ENCODE results near the gene PAPPA2.
"Not testable (repeated sequence)": the region's sequence is repeated elsewhere in the genome, so short reads cannot be mapped to it uniquely, and the experiment has no call there.

The PAPPA2 gene, protein sequence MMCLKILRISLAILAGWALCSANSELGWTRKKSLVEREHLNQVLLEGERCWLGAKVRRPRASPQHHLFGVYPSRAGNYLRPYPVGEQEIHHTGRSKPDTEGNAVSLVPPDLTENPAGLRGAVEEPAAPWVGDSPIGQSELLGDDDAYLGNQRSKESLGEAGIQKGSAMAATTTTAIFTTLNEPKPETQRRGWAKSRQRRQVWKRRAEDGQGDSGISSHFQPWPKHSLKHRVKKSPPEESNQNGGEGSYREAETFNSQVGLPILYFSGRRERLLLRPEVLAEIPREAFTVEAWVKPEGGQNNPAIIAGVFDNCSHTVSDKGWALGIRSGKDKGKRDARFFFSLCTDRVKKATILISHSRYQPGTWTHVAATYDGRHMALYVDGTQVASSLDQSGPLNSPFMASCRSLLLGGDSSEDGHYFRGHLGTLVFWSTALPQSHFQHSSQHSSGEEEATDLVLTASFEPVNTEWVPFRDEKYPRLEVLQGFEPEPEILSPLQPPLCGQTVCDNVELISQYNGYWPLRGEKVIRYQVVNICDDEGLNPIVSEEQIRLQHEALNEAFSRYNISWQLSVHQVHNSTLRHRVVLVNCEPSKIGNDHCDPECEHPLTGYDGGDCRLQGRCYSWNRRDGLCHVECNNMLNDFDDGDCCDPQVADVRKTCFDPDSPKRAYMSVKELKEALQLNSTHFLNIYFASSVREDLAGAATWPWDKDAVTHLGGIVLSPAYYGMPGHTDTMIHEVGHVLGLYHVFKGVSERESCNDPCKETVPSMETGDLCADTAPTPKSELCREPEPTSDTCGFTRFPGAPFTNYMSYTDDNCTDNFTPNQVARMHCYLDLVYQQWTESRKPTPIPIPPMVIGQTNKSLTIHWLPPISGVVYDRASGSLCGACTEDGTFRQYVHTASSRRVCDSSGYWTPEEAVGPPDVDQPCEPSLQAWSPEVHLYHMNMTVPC (N-terminal part only)

DNA sequence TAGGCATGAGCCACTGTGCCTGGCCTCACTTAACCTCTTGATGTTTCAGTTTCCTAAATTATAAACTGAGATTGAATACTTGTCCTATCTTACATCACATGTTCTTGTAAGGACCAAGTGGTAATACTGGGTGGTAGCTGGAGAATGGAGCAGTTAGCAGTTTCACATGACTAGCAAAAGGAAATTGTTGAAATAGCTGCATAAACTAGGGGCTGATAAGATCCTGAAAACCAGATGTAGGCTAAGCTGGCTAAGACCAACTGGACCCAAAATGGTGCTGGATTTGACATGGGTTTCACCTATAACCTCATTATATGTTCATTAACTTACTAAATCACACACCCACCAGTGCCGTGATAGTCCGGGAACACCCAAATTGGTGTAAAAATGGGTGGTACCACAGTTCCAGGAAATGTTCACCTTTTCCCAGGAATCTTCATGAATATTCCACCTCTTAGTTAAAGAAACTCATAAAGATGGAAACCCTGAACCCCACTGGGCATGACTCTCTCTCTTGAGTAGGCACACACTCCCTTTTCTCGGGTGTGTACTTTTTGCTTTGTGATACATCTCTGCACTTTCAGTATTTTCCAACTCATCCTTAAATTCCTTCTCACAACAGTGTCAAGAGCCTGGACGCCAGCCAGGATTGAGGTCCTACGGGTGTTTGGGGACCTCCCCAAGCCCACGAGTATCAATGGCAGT is at the start of gene PAPPA2:
Gene PAPPA2, plus strand, starts transcription at position 502 of the 705 bp plus-strand sequence. CDS start 93,148 bp downstream, outside the sequence.
- no peak for DNase-seq

DNA sequence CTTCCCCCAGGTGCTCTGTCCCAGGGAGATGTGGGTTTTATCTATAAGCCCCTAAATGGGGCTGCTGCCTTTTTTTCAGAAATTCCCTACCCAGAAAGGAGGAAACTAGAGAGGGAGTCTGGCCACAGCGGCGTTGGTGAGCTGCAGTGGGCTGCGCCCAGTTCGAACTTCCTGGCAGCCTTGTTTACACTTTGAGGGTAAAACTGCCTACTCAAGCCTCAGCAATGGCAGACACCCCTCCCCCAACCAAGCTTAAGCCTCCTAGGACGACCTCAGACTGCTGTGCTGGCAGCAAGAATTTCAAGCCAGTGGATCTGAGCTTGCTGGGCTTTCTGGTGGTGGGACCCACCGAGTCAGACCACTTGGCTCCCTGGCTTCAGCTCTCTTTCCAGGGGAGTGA is 46.2 kb upstream of the PAPPA2 start:
- DNase-seq: no peak

DNA sequence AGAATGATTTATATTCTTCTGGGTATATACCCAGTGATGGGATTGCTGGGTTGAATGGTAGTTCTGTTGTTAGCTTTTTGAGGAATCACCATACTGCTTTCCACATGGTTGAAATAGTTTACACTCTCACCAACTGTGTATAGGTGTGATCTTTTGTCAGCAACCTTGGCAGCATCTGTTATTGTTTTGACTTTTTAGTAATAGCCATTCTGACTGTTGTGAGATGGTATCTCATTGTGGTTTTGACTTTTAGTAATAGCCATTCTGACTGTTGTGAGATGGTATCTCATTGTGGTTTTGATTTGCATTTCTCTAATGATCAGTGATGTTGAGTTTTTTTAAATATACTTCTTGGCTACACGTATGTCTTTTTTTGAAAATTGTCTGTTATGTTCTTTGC is 43.4 kb upstream of the PAPPA2 start:
- not testable (repeated sequence) for DNase-seq

DNA sequence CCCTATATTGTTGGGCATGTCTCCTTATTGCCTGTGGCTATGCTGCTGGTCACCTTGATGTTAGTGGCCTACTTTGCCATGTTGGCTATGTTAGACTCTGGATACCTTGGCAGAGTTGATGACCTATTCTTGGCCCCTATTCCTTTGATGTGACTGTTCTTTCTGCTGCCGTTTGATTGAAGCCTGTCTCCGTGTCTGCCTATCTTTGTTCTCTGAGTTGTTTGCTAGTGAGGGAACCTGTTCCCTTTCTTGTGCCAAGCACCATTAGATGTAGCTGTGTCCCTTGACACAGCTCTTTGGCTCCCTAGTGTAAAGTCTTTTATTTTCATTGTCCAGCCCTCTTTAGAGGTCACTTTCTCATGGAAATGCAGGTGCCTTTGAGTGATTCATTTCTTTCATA is 28.7 kb upstream of the PAPPA2 start:
- DNase-seq: no peak

DNA sequence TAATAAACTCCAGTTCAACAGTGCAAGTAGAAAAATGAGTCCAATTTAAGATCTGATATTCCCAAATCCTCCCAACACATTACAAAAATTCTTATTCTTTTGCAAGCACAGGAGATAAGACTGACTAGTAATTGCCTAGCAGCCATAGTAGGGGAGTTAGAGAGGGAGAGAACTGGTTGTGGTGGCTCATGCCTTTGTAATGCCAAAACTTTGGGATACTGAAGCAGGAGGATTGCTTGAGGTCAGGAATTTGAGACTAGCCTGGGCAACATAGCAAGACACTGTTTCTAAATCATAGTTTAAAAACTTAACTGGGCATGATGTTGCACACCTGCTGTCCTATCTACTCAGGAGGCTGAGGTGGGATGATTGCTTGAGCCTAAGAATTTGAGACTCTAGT is 26.7 kb upstream of the PAPPA2 start:
- DNase-seq: no peak

DNA sequence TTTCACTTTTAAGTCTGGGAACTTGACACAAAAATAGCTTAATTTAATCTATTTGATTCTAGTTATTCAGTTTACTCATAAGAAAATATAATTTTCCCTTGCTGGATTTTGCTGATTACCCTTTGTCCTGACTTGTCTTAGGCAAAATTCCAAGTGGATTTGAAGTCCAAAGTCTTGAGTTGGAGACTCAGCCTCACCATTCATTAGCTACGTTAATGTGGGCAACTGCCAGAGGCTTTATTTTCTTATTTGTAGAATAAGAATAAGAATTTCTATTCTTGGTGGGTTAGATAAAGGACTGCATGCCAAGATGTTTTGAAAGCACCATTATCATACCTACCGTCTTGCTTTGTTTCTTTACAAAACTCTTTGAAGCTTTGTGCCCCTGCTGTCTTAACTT is 22.8 kb upstream of the PAPPA2 start:
- no peak for DNase-seq

DNA sequence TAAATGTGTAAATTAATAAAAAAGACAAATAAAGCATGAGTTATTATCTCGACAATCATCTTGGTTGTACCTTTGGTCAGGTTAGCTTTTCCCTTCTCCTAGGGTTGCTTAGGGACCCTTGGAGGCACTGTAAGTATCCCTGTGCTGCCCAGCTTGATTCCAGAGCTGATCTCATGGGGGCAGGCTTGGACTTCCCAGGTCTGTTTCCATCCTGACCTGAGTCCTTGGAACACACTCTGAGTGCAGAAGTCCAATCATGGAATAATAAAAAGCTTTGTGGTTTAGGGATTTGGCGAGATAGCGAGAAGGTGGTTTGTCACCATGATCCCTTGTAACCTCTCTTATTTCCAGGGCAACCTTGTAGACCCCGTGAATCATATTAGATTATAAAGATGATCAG is 18.7 kb upstream of the PAPPA2 start:
- no peak for DNase-seq

DNA sequence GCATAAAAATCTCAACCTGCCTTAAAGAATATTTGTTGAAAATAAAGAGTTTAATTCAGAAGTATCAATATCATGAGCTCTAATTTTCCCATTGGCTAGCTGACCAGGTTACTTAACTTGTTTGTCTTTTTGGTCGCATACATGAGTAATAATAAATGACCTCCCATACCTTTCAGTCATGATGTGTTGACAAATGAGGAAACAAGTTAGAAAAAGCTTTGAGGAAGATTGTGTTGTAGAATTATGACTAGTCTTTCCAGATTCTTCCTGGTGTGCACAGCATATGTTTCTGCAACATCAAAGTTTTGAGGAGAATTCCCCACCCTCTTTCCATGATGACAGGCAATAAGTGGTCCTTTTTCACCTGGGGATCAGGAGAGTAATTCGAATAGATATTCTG is 17.6 kb upstream of the PAPPA2 start:
- no peak for DNase-seq

DNA sequence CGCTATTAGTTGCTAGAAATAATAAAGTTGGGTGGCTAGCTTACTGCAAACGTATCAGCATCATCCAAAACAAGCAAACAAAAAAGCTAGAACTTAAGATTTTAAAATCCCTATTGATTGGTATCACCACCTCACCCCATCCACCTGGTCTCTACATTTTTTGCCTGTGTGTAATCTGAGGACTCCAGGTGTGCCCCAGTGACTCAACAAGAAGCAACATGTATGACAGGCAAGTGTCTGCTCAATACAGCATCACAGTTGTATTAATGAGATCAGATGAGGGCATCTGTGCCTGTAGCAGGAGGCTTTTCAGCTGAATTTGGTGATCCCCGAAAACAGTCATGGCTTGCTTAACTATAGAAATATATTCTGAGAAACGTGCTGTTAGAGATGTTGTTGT is 14.6 kb upstream of the PAPPA2 start:
- peak; percentile 13 for DNase-seq

DNA sequence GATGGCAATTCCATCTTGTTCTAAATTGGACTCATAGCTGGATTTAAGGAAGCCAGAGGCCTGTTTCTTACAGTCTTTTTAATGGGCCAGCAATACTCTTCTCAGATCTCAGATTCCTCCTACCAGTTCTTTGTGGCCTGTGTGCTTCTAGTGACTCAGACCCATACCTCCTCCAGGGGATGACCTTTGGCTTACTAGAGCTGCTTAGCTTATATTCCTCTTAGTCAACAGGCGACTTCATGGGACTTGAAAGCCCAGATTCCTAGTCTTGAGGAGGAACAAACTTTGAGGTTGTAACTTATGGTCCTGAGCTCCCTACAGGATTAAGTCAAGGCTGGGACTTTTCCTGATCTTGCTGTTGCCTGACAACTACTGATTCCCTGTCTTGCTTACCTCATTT is 12.4 kb upstream of the PAPPA2 start:
- no peak for DNase-seq

DNA sequence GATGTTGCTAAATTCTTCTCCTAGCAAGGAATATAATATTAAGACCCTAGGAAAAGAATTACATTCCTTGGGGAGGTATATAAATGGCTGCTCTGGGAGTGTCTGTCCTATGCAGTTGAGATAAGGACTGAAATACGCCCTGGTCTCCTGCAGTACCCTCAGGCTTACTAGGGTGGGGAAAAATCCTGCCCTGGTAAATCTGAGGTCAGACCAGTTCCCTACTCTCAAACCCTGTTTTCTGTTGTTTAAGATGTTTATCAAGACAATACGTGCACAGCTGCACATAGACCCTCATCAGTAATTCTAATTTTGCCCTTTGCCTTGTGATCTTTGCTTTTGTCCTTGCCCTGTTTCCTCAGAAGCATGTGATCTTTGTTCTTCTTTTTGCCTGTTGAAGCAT is 11.2 kb upstream of the PAPPA2 start:
- not testable (repeated sequence) for DNase-seq

DNA sequence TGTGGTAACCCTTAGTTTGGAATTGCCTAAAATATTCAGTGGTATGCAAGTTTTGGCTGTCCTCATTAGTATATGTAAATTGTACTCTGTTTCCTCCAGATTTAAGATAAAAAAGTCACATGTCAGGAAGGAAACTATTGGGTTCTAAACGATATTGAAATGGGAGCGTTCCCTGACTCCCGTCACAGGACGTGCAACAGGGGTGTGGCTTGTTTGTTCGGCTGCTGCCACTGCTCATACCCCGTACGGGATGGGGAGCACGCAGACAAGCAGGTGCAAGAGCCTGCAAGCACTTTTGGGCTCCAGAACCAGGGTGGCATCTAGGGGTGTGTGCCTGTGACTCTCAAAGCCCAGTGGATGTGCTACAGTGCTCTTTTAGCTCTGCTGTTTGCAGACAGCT is 6.2 kb upstream of the PAPPA2 start:
- DNase-seq: no peak

DNA sequence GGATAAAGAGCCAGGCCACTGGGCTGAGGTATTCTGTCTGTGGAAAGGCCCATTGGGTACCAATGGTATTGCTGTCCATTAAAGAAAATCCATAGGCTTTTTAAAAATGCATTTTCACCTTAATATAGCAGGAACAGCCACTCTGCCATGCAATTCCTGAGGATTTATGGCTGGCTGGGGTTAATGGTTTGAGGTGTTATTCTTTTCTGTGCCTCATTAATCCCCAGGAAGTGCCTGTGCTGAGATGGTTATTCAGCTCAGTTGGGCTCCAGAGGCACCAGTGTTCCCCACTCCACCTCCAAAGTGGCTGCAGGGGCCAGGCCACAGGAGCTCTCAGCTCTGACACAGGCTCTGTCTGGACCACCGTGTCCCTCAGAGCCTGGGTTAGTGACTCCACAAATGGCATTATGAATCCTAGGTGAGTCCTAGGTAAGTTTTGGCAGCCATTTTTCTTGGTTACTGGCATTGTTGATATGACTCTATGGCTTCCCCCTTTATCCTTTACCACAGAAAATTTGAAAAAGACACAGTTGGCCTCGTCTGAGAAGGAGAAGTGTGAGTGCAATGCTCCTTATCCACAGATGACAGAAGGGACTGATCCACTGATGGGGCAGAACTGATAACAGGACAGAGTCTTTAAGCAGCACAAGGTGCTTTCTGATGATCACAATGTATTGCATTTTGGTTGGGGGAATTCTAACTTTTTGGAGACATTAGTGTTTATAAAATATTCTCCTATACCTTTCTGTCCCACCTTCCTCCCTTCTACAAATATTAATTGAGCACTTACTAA is 2.2 kb upstream of the PAPPA2 start:
- no peak for DNase-seq

DNA sequence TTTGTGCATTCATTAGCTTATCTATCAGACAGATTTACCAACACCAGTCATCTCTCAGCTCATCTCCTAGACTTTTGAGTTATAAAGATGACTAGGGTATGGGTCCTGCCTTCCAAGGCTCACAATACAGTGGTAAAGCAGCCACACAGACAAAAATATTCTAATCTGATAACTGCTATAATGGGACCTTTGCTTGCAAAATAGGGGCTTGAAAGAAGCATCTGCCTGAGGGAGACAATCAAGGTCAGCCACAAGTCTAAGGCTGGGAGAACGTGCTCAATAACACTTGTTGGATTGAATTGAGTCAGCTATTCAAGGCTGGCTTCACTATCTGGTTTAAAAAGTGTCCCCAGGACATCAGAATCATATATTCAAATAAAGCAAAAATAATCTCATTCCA is 1.4 kb upstream of the PAPPA2 start:
- no peak for DNase-seq

DNA sequence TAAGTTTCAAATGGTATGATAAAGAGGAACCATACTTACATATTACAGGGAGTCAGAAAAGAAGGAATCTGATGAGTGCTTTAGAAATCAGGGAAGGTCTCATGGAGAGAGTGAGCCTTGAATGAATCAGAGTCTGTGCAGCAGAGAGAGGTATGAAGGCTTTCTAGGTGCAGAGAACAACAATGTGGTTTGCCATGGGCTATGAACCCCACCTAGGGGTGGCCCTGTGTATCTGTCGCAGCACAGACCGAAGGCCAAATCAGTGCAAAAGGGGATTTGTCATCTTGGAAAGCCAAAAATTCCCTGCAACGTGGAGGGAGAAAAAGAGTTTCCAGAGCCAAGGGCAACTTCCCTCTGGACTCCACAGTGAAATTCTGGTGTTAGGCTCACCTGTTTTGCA is 3.5 kb downstream of the PAPPA2 start:
- peak; percentile 3 for DNase-seq

DNA sequence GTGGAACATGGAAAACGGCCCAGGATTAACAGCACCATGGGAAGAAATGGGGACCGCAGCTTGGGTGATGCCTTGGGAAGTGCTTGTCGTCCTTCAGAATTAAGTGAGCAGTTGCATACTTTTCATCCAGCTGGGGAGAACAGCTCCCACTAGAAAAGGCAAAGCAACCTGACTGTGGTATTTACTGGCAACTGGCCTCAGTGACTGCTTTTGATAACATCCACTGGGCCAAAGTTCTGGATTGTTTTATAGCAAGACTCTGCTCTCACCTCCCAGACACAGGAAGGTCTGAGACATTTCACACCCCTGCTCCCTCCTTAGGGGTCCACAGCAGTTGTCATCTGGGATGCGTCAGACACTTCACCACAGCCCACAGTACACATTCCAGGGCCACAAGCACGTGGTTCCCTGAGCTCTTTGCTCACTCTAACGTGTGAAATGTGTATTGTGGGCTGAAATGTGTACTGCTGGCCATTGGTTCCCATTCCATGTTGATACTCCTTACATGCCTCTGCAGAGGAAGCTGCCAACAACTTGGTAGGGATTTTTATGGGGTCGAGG is 6.6 kb downstream of the PAPPA2 start:
- DNase-seq: no peak

DNA sequence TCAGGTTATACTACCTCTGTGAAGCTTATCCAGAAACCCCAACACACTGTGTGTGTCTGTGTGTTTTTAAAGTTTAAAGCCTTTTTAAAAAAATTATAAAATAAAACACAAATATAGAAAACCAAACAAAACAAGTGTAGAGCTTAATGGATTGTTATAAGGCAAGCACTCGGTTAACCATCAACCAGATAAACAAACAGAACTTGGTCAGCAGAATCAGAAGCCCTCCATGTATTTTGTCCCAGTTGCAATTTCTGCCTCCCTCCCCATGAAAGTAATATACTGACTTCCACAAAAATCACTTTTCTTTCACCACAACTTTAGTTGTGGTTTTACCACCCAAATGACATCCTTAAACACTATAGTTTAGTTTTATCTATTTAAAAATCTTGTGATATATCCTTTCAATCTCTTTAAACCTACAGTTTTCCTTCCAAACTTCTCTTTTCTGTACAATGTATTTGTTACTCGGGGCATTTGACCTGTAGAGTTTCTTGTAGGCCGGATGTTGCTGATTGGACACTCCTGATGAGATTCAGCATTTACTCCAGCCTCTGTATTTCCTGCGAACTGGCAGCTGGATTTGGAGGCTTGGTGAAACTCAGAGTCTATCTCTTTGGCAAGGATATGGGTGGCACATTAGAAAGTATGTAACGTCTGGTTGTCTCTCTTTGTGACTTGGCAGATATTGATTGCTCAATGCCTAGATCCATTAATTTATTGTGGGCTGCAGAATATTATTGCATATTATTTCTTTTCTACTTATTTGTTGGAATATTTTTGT is 8.6 kb downstream of the PAPPA2 start:
- no peak for DNase-seq

DNA sequence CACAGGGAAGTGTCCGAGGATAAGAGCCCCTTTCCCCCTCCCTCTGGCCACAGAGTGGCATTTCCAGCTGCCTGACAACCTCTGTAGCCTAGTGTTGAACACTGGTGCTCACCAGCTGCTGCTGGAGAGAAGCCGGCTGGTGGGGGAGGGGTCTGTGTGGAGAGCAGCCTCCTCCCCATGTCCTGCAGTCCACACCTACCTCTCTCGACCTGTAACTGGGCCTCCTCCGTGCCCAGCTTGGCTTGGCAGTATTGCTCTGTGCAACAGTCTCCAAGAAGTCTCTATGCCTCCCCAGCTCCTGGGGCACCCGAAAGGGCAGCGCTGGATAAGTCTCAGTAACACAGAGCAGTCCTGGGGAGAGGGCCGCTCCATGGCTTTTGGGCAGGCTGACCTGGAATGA is 17.0 kb downstream of the PAPPA2 start:
- no peak for DNase-seq

DNA sequence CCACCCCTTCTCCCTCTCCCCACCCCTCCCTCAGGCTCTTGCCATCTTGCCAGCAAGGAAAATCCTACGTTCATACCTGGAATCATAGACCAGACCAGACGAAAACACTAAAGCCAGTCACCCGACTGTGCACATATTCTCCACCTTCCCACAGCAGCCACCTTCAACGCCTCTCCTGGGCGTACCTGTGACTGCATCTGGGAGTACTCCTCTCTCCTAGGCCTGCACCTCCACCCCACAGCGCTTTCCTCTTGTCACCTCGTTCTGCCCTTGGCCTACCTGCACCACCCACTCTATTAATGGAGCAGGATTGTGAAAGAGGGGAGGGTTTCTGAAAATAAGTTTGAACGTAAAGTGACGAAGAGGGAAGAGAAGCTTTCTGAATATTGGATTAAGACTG is 17.8 kb downstream of the PAPPA2 start:
- no peak for DNase-seq

DNA sequence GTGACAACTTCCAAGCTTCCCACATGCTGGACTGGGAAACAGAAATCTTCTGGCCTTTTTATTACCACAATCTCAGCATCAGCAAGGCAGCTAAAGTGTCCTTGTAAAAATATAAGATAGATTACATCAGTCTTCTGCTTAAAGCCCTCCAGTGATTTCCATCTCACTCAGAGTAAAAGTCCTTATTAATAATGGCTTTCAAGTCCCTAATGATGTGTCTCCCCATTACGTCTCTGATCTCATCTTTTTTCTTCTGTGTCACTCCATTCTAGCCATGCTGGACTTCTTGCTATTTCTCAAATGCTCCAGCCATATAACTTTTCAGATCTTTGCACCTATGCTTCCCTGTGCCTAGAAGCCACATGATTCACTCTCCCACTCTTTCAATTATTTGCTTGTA is 22.1 kb downstream of the PAPPA2 start:
- no peak for DNase-seq

DNA sequence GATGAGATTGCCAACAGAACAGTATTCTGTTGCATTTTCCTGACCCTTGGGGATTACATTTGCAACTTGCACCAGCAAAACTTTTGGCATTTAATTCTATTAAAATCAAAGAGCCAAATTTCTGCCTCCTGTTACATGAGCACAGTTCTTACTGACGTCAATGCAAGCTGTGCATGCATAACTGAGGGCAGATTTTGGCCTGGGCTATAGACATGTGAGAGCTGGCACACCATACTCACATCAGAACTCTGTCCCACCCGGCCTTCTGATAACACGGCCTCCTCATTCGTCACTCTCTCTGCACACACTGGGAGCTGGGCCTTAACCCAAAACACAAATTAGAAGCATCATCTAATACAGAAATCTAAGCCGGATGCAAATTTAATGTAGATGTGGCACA is 31.5 kb downstream of the PAPPA2 start:
- no peak for DNase-seq

Measured in NCI-H1105 (cell line).